ENCODE measurements around the gene DDX60.

The DDX60 gene

GRCh38 chr4:168257768-168258167 lies 60.8 kb downstream of the DDX60 start:
- H3K4me3 ChIP-seq (replicated peaks in 1 of 2; ENCODE audit: low read depth in 2 of 2, low read length in 2 of 2): no peak overlapping the region
- TF ChIP-seq, protein P1, sequence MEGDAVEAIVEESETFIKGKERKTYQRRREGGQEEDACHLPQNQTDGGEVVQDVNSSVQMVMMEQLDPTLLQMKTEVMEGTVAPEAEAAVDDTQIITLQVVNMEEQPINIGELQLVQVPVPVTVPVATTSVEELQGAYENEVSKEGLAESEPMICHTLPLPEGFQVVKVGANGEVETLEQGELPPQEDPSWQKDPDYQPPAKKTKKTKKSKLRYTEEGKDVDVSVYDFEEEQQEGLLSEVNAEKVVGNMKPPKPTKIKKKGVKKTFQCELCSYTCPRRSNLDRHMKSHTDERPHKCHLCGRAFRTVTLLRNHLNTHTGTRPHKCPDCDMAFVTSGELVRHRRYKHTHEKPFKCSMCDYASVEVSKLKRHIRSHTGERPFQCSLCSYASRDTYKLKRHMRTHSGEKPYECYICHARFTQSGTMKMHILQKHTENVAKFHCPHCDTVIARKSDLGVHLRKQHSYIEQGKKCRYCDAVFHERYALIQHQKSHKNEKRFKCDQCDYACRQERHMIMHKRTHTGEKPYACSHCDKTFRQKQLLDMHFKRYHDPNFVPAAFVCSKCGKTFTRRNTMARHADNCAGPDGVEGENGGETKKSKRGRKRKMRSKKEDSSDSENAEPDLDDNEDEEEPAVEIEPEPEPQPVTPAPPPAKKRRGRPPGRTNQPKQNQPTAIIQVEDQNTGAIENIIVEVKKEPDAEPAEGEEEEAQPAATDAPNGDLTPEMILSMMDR (IDR thresholded peaks at IDR 0.05; ENCODE audit: low read depth, low read length): no peak
- peak in 1 of 2 donors; percentile 25 for DNase-seq (ENCODE audit: low read depth in 2 of 2)

- TF ChIP-seq, protein P1 (IDR thresholded peaks at IDR 0.05; ENCODE audit: low read depth, low read length): no peak
- H3K4me3 ChIP-seq (replicated peaks in 1 of 2; ENCODE audit: low read depth in 2 of 2, low read length in 2 of 2): no peak overlapping the region
- no peak for DNase-seq (ENCODE audit: low read depth in 2 of 2)
These were observed 70.3 kb downstream of the DDX60 start for GRCh38 chr4:168248176-168248710.

GRCh38 chr4:168247603-168248002 lies 70.9 kb downstream of the DDX60 start:
- no peak overlapping the region for H3K4me3 ChIP-seq (replicated peaks in 1 of 2; ENCODE audit: low read depth in 2 of 2, low read length in 2 of 2)
- TF ChIP-seq, protein P1 (IDR thresholded peaks at IDR 0.05; ENCODE audit: low read depth, low read length): no peak
- DNase-seq (ENCODE audit: low read depth in 2 of 2): no peak

- TF ChIP-seq, protein P1 (IDR thresholded peaks at IDR 0.05; ENCODE audit: low read depth, low read length): no peak
- no peak for DNase-seq (ENCODE audit: low read depth in 2 of 2)
- H3K4me3 ChIP-seq (replicated peaks in 1 of 2; ENCODE audit: low read depth in 2 of 2, low read length in 2 of 2): no peak overlapping the region
These were observed 76.6 kb downstream of the DDX60 start for GRCh38 chr4:168241953-168242352.

- no peak for DNase-seq (ENCODE audit: low read depth in 2 of 2)
- no peak overlapping the region for H3K4me3 ChIP-seq (replicated peaks in 1 of 2; ENCODE audit: low read depth in 2 of 2, low read length in 2 of 2)
- TF ChIP-seq, protein P1 (IDR thresholded peaks at IDR 0.05; ENCODE audit: low read depth, low read length): no peak
These were observed 77.7 kb downstream of the DDX60 start for GRCh38 chr4:168240821-168241220.

- DNase-seq (ENCODE audit: low read depth in 2 of 2): peak; percentile 78 to 90
- TF ChIP-seq, protein P1 (IDR thresholded peaks at IDR 0.05; ENCODE audit: low read depth, low read length): no peak
- no peak overlapping the region for H3K4me3 ChIP-seq (replicated peaks in 1 of 2; ENCODE audit: low read depth in 2 of 2, low read length in 2 of 2)
These were observed 97.3 kb downstream of the DDX60 start for GRCh38 chr4:168221301-168221700.

DNA sequence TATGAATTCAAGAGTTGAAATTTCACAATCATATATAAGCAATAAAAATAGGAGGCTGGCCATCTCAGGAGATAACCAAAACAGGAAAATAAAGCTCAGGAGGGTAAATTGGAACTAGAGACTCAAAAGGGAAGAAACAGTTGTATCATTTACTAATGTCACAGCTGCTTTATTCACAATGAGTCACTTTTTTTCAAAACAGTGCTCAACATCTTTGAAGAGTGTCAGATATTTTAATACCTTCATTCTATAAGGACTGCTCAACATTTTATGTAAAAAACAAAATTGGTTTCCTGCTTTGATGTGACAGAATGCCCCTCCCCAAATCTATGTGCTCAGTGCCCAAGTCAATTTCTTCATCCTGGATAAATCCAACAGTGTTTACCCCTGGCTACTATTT lies 97.7 kb downstream of the DDX60 start:
- no peak overlapping the region for H3K4me3 ChIP-seq (replicated peaks in 1 of 2; ENCODE audit: low read depth in 2 of 2, low read length in 2 of 2)
- DNase-seq (ENCODE audit: low read depth in 2 of 2): peak; percentile 5 to 46
- TF ChIP-seq, protein P1 (IDR thresholded peaks at IDR 0.05; ENCODE audit: low read depth, low read length): no peak

All from cardiac fibroblast (primary cell).